ENCODE results near the gene TMEM140. TPM values are rescaled to one million over a fixed set of nuclear protein-coding genes. Genes with fewer than 3 reads are reported as not detected.

The TMEM140 gene
- total and polyA plus RNA-seq, 9 of the 15 experiments (the other 6 are each of a cell fraction or from before 2014, with no cell fraction given): 0.03 to 0.82 (median 0.23) TPM

- TF ChIP-seq ERF (CRISPR knock-in tag; IDR thresholded peaks at IDR 0.05) (peak; percentile 87), HNRNPLL (IDR thresholded peaks at IDR 0.05; ENCODE audit: low read depth, low read length, poor library complexity, severe bottlenecking) (peak; percentile 81), CREBBP (IDR thresholded peaks at IDR 0.05; ENCODE audit: low read depth, low read length) (no peak), ZNF76 (CRISPR knock-in tag; IDR thresholded peaks at IDR 0.05; ENCODE audit: borderline replicate concordance) (no peak; the same call in 1 of the 2 replicates), NR2C1 (IDR thresholded peaks at IDR 0.05) (peak; percentile 92), NR2C1 (tag; IDR thresholded peaks at IDR 0.05) (peak; percentile 94), OTX1 (CRISPR knock-in tag; IDR thresholded peaks at IDR 0.05) (peak; percentile 95), ZNF75A (CRISPR knock-in tag; IDR thresholded peaks at IDR 0.05) (peak; percentile 65; the same call in 1 of the 2 replicates), MYNN (IDR thresholded peaks at IDR 0.05) (peak; percentile 91), MYNN (CRISPR knock-in tag; IDR thresholded peaks at IDR 0.05) (no peak), ATF4 (CRISPR knock-in tag; IDR thresholded peaks at IDR 0.05) (0 out of 2 replicates have a peak, but pooled peaks have one; percentile 15), ATF7 (IDR thresholded peaks at IDR 0.05) (peak; percentile 93), HMBOX1 (IDR thresholded peaks at IDR 0.05) (no peak), POLR2B (IDR thresholded peaks at IDR 0.05; ENCODE audit: low read depth, partially characterized antibody) (peak; percentile 86), ZBTB11 (CRISPR knock-in tag; IDR thresholded peaks at IDR 0.05) (peak; percentile 97 to 99 (median 98)), ZNF444 (CRISPR knock-in tag; IDR thresholded peaks at IDR 0.05) (no peak), PHF8 (IDR thresholded peaks at IDR 0.05; ENCODE audit: borderline replicate concordance, low read length) (peak; percentile 98), LCOR (CRISPR knock-in tag; IDR thresholded peaks at IDR 0.05) (peak; percentile 86), PTRF (tag; IDR thresholded peaks at IDR 0.05) (no peak), GATAD2A (IDR thresholded peaks at IDR 0.05) (peak; percentile 91; the same call in 1 of the 2 replicates)
- TF ChIP-seq, protein P1, sequence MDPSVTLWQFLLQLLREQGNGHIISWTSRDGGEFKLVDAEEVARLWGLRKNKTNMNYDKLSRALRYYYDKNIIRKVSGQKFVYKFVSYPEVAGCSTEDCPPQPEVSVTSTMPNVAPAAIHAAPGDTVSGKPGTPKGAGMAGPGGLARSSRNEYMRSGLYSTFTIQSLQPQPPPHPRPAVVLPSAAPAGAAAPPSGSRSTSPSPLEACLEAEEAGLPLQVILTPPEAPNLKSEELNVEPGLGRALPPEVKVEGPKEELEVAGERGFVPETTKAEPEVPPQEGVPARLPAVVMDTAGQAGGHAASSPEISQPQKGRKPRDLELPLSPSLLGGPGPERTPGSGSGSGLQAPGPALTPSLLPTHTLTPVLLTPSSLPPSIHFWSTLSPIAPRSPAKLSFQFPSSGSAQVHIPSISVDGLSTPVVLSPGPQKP (CRISPR knock-in tag; IDR thresholded peaks at IDR 0.05): no peak; the same call in 1 of the 2 replicates
- TF ChIP-seq, protein P2, sequence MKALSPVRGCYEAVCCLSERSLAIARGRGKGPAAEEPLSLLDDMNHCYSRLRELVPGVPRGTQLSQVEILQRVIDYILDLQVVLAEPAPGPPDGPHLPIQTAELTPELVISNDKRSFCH (CRISPR knock-in tag; IDR thresholded peaks at IDR 0.05): no peak
- TF ChIP-seq, protein P2 (tag; IDR thresholded peaks at IDR 0.05): peak; percentile 84
Measured at GRCh38 chr7:135170274-135170997, 22.6 kb downstream of the TMEM140 start, which contains the start of gene CYREN (continued).

Data from K562 (cell line).